Measurements from ENCODE around the gene FGF7. TPM values are rescaled to one million over a fixed set of nuclear protein-coding genes. Genes with fewer than 3 reads are reported as not detected.
A peak's percentile ranks its signal among the peaks of the same experiment; 100 is the strongest.

FGF7 gene
- total RNA-seq, 1 donor from 2014 or later, result 8.7 TPM

DNA sequence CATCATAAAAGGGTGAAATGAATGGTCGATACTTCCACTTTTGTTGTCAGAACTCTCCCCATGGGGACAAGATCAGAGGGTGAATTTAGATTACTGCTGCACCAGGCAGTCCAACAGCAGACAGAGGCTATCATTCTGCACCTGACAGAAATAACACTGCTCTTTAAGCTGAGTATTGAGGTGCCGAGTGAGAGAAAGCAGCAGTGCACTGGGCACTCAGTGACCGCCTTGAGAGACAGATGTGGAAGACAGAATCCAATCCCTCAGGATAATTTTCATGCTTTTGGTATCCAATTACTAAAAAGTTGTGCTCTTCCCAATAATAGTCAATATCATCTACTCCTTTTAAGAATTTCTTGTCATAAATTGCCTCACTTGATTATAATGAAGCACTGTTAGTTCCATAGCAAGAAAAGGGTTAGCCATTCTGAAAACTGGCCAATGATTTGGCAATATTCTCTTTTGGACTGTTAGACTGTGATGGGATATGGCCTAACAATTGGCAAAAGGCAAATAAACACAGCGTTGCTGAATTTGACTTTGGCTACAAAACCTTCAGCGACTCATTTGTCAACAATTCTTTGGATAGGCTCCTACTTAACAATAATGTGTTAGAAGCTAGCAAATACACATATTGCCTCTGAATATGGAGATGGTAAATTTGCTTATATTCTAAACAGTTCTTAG lies 5.5 kb downstream of the FGF7 start:
- Mint-ChIP-seq H3K27ac (no peak overlapping the region), H3K27me3 (ENCODE audit: low read depth) (no peaks in the 10 kb centered on the region), H3K4me1 (peaks cover 5% of the 10 kb centered on the region), H3K36me3 (peaks cover 2% of the 10 kb centered on the region), H3K9me3 (peaks cover 3% of the 10 kb centered on the region), H3K4me3 (no peak overlapping the region)
- no peak for DNase-seq (ENCODE audit: low spot score in 2 of 2, unreplicated experiment in 2 of 2)
- TF ChIP-seq, protein P1, sequence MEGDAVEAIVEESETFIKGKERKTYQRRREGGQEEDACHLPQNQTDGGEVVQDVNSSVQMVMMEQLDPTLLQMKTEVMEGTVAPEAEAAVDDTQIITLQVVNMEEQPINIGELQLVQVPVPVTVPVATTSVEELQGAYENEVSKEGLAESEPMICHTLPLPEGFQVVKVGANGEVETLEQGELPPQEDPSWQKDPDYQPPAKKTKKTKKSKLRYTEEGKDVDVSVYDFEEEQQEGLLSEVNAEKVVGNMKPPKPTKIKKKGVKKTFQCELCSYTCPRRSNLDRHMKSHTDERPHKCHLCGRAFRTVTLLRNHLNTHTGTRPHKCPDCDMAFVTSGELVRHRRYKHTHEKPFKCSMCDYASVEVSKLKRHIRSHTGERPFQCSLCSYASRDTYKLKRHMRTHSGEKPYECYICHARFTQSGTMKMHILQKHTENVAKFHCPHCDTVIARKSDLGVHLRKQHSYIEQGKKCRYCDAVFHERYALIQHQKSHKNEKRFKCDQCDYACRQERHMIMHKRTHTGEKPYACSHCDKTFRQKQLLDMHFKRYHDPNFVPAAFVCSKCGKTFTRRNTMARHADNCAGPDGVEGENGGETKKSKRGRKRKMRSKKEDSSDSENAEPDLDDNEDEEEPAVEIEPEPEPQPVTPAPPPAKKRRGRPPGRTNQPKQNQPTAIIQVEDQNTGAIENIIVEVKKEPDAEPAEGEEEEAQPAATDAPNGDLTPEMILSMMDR (IDR thresholded peaks at IDR 0.05; ENCODE audit: unreplicated experiment), result no peak

DNA sequence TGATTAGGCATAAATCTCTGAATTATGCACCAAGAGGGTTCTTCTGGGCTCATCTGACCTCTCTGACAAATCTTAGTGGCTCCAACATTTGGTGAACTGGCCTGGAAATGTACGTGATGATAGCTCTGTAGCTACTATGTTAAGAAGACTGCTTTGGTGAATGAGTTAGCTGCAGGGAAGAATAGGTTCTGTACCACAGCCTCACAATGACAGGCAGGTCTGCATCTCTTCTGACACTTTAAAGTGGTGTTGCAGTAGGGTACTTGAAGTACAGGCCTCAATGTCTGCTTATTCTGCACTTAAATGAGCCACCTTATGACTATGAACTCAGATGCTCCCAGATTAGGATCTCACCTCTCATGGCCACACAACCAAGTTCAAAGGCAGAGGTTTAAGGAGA lies 7.0 kb downstream of the FGF7 start:
- H3K36me3 Mint-ChIP-seq, result peaks cover 2% of the 10 kb centered on the region
- TF ChIP-seq, protein P1 (IDR thresholded peaks at IDR 0.05; ENCODE audit: unreplicated experiment), result no peak
- peaks cover 3% of the 10 kb centered on the region for H3K9me3 Mint-ChIP-seq
- DNase-seq (ENCODE audit: low spot score in 2 of 2, unreplicated experiment in 2 of 2), result no peak
- H3K27ac Mint-ChIP-seq, result no peak overlapping the region
- H3K27me3 Mint-ChIP-seq (ENCODE audit: low read depth), result no peaks in the 10 kb centered on the region
- H3K4me3 Mint-ChIP-seq, result no peak overlapping the region
- peaks cover 5% of the 10 kb centered on the region for H3K4me1 Mint-ChIP-seq

DNA sequence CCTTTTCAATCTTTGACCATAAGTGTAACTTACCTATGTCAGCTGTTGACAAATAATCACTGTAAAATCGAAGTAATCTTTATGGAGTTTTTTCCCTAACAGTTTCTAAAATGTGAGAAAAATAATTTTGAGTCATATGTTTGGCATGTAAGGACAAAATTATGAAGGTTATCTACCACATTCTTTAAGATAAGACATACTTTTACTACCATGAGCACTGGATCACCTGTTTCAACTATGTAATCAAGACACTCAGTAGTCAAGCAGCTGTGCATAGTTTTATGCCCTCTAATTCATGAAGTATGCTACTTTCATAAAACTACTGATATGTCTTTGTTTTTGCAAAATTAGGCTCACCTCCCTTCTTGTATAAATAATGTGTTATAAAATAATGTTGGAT lies 12.1 kb downstream of the FGF7 start:
- TF ChIP-seq, protein P1 (IDR thresholded peaks at IDR 0.05; ENCODE audit: unreplicated experiment), result no peak
- Mint-ChIP-seq H3K4me1 (peaks cover 30% of the 10 kb centered on the region), H3K9me3 (no peaks in the 10 kb centered on the region), H3K27me3 (ENCODE audit: low read depth) (no peaks in the 10 kb centered on the region), H3K4me3 (no peak overlapping the region), H3K36me3 (no peaks in the 10 kb centered on the region), H3K27ac (no peak overlapping the region)
- DNase-seq (ENCODE audit: low spot score in 2 of 2, unreplicated experiment in 2 of 2), result no peak

DNA sequence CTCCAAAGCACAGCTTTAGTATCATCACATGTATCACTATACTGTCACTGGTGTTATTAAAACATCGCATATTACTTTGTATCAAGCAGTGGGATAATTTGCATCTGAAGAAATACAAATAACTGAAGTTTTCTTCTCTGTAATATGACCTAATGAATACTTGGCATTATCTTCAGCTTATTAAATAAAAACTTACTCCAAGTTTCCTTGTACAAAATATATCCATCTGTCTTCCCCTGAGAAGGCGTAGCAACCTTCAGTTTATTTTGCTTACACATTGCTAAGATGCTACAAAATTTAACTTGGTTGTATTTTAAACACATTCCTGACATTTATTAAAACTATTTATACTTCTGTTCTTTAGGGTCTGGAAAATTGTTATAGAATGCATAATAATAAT lies 13.7 kb downstream of the FGF7 start:
- no peaks in the 10 kb centered on the region for H3K36me3 Mint-ChIP-seq
- no peak overlapping the region for H3K4me3 Mint-ChIP-seq
- no peak for DNase-seq (ENCODE audit: low spot score in 2 of 2, unreplicated experiment in 2 of 2)
- peaks cover 32% of the 10 kb centered on the region for H3K4me1 Mint-ChIP-seq
- no peaks in the 10 kb centered on the region for H3K27me3 Mint-ChIP-seq (ENCODE audit: low read depth)
- no peak overlapping the region for H3K27ac Mint-ChIP-seq
- TF ChIP-seq, protein P1 (IDR thresholded peaks at IDR 0.05; ENCODE audit: unreplicated experiment), result no peak
- no peaks in the 10 kb centered on the region for H3K9me3 Mint-ChIP-seq

DNA sequence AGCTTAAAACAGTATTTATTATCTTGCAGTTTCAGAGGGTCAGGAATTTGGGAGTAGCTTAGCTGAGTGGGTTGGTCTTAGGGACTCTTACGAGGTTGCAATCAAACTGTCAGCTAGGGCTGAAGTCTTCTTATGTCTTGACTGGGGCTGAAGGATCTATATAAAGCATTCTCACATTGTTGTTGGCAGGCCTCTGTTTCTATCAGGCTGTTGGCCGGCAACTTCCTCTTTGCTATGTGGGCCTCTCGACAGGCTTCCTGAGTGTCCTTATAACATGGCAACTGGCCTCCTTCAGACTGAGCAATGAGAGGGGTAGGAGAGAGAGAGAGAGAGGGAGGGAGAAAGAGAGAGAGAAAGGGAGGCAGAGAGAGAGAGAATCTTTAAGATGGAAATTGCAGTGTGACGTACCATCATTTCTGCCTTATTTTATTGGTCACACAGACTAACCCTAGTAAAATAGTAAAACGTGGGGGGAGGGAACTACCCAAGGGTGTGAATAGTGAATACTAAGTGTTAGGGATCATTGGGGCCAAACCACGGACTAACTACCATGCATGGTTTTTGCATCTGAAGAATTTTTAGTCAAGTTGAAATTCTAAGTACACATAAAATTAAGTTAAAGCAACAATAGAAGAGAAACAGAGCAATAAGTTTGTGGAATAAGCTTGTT lies 16.1 kb downstream of the FGF7 start:
- Mint-ChIP-seq H3K27ac (peak overlapping the region; percentile 51), H3K36me3 (no peaks in the 10 kb centered on the region), H3K27me3 (ENCODE audit: low read depth) (no peaks in the 10 kb centered on the region), H3K4me1 (peaks cover 37% of the 10 kb centered on the region), H3K9me3 (no peaks in the 10 kb centered on the region), H3K4me3 (no peak overlapping the region)
- TF ChIP-seq, protein P1 (IDR thresholded peaks at IDR 0.05; ENCODE audit: unreplicated experiment), result no peak
- no peak for DNase-seq (ENCODE audit: low spot score in 2 of 2, unreplicated experiment in 2 of 2)
